Erythroblast (primary cell): Measurements from ENCODE around the gene TEAD4.

Experiments
- GATA1 ChIP-seq: IDR thresholded peaks from 2 replicates; pipeline ENCODE4 v1.6.1; 2011; ENCODE audit warnings: low read depth, mild to moderate bottlenecking, control low read depth, low read length, moderate library complexity
- POLR2A ChIP-seq: IDR thresholded peaks from 2 replicates; pipeline ENCODE4 v1.6.1; 2011; ENCODE audit warnings: mild to moderate bottlenecking, low read length

DNA sequence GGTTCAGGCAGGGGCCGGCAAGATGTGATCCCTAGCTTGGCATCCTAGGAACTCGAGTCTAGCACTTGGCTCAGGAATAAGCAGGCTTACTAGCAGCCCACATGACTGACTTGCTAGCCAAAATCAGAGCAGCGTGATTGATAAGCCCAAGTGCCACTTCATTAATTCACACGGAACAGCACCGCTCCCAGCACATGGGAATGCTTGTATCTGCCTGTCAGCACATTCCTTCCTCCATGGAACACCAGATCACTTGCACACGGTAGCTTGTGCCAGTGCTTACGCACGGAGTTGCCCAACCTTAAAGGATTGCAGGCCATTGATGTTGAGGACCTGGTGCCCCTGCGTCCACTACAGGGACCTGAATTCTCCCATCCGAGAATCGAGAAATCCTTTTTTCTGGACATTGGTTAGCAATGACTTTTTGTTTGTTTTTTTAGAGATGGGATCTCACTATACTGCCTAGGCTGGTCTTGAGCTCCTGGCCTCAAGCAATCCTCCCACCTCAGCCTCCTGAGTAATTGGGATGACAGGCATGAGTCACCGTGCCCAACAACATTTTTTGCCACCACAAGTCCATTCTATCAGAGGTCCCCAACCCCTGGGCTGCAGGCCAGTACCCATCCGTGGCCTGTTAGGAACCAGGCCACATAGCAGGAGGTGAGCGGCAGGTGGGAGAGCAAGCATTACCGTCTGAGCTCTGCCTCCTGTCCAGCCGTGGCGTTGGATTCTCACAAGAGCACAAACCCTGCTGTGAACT lies 87.4 kb downstream of the TEAD4 start:
- TF ChIP-seq POLR2A, result no peak
- TF ChIP-seq GATA1, result no peak
